GM18508 (cell line): ENCODE results near the gene SRSF6.
"Not testable (repeated sequence)": the region's sequence is repeated elsewhere in the genome, so short reads cannot be mapped to it uniquely, and the experiment has no call there.

Source experiments
- ATAC-seq: cut with Tn5 transposase; IDR thresholded peaks from one replicate; pipeline ENCODE4 v1.9.1; 2021; ENCODE audit warnings: moderate number of reproducible peaks; ENCODE audit not compliant: insufficient read depth, unreplicated experiment

SRSF6 gene

GRCh38 chr20:43472671-43473380, 15.1 kb downstream of the SRSF6 start:
- no peak for ATAC-seq

- ATAC-seq = no peak
These were observed 15.6 kb downstream of the SRSF6 start for GRCh38 chr20:43473381-43473704.

- no peak for ATAC-seq
These were observed 19.5 kb downstream of the SRSF6 start for GRCh38 chr20:43477193-43477592.

GRCh38 chr20:43477619-43478018, 19.9 kb downstream of the SRSF6 start:
- no peak for ATAC-seq

- ATAC-seq = no peak
These were observed 32.3 kb downstream of the SRSF6 start for GRCh38 chr20:43490038-43490437.

- ATAC-seq = no peak
These were observed 34.4 kb downstream of the SRSF6 start for GRCh38 chr20:43492101-43492500.

- no peak for ATAC-seq
These were observed 37.7 kb downstream of the SRSF6 start for GRCh38 chr20:43495388-43495787.

- ATAC-seq = not testable (repeated sequence)
These were observed 44.3 kb downstream of the SRSF6 start for GRCh38 chr20:43502021-43502420.

- ATAC-seq = no peak
These were observed 48.5 kb downstream of the SRSF6 start for GRCh38 chr20:43506238-43506637.

GRCh38 chr20:43507150-43508080, 49.7 kb downstream of the SRSF6 start, which contains the start of gene L3MBTL1:
Gene L3MBTL1 (plus strand): TSS chr20:43507697. CDS start chr20:43513504, 5,807 bp downstream.
- no peak for ATAC-seq

GRCh38 chr20:43508106-43508505, 50.4 kb downstream of the SRSF6 start:
- ATAC-seq = no peak

- no peak for ATAC-seq
These were observed 50.9 kb downstream of the SRSF6 start for GRCh38 chr20:43508604-43509040.

GRCh38 chr20:43511879-43512278, 54.2 kb downstream of the SRSF6 start:
- no peak for ATAC-seq

GRCh38 chr20:43513372-43513930, 55.8 kb downstream of the SRSF6 start:
- no peak for ATAC-seq
